ENCODE measurements around the gene CASR.

CASR gene

DNA sequence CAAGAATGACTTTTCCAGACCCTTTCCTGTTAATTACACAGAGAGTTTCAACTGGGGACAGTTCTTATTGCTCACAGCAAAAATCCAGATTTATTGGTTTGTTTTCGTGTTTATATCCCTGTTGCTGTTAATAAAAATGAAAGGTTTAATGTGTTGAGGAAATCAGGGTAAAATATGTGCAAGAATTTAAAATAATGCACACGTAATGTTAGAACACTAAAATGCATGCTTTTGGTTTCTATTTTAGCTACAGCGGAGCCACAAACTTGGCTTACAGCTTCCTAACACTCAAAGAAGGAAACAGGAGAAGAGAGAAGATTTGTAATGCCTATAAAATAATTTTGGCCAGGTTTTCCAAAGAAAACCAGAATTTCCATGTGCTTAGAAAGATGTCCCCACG lies 62.7 kb downstream of the CASR start:
- no peaks in the 10 kb centered on the region for H3K27me3 ChIP-seq (ENCODE audit: control insufficient read depth, insufficient read depth, low read length)
- H3K4me3 ChIP-seq (ENCODE audit: low read depth, low read length): no peak overlapping the region
- no peak overlapping the region for H3K9ac ChIP-seq (ENCODE audit: low read depth, low read length)
- no peaks in the 10 kb centered on the region for H3K9me3 ChIP-seq (ENCODE audit: control insufficient read depth, insufficient read depth, low read length)
- no peaks in the 10 kb centered on the region for H3K4me1 ChIP-seq (ENCODE audit: control insufficient read depth, insufficient read depth, low read length)
- no peaks in the 10 kb centered on the region for H3K36me3 ChIP-seq (ENCODE audit: control insufficient read depth, insufficient read depth, low read length)

DNA sequence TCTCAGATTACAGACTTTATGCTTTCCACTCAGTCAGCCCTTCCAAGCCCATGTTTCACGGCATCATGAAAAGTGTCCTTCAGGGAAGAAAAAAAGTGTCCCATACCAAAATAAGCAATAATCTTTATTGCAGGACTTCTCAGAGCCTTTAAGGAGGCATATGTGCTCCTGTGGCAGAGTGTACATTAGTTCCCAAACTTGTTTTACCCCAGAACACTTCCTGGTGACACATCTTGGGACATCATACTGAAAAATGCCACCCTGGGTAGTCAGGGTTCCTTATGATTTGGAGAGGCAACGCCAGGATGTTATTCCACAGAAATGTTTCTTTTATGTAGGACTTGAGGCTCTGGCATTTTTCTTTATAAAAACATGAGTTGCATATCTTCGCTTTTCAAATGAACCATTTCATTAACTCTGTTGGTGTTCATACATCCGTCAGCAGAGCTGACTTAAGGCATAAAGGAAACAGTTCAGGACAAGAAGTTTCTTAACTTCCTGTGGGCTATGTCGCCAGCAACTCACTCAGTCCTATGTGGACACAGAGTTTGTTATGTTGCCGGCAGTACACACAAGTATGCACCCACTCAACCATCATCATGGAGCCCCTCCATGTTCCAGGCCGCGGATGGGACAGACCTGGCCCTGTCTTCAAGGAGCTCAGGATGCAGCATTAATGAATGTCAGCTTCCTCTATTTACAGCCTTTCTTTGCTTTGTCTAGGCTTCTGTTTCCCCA lies 63.8 kb downstream of the CASR start:
- Histone ChIP-seq H3K27me3 (ENCODE audit: control insufficient read depth, insufficient read depth, low read length) (no peaks in the 10 kb centered on the region), H3K9ac (ENCODE audit: low read depth, low read length) (no peak overlapping the region), H3K4me1 (ENCODE audit: control insufficient read depth, insufficient read depth, low read length) (no peaks in the 10 kb centered on the region), H3K4me3 (ENCODE audit: low read depth, low read length) (no peak overlapping the region), H3K36me3 (ENCODE audit: control insufficient read depth, insufficient read depth, low read length) (no peaks in the 10 kb centered on the region), H3K9me3 (ENCODE audit: control insufficient read depth, insufficient read depth, low read length) (no peaks in the 10 kb centered on the region)

DNA sequence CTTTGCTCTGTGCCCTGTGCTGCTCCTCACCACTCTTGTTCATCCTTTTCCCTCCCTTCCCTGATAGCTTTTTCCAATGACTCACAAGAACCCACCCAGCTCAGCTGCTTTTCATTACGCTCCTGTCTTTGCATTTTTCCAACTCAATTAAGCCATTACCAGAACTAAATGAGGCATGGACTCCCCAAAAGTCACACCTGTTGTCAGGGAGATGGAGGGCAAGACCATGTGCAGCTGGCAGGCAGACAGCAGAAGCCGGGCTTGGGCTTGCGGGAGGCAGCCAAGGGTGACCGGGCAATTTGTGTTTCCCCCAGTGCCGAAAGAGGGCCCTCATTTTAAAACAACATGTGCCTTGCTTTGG lies 64.3 kb downstream of the CASR start:
- Histone ChIP-seq H3K36me3 (ENCODE audit: control insufficient read depth, insufficient read depth, low read length) (no peaks in the 10 kb centered on the region), H3K4me3 (ENCODE audit: low read depth, low read length) (no peak overlapping the region), H3K27me3 (ENCODE audit: control insufficient read depth, insufficient read depth, low read length) (no peaks in the 10 kb centered on the region), H3K4me1 (ENCODE audit: control insufficient read depth, insufficient read depth, low read length) (no peaks in the 10 kb centered on the region), H3K9me3 (ENCODE audit: control insufficient read depth, insufficient read depth, low read length) (no peaks in the 10 kb centered on the region), H3K9ac (ENCODE audit: low read depth, low read length) (no peak overlapping the region)

DNA sequence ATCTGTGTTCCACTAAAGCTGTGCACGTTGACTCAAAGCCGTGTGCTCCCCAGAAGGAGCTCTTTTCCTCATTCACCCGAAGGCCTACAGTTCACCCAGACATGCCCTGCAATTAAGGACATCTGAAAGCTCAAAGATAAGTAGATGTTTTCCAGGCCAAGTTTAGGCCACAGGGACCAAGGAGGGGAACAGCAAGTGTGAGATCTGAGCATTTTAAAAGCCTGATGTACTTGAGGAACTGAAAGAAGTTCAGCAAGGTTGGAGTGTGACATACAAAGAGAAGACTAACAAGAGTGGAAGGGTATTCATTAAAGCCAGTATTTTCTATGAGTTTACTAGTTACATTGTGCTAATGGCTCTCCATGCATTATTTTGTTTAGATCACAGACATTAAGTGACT lies 68.0 kb downstream of the CASR start:
- H3K36me3 ChIP-seq (ENCODE audit: control insufficient read depth, insufficient read depth, low read length): no peaks in the 10 kb centered on the region
- H3K9me3 ChIP-seq (ENCODE audit: control insufficient read depth, insufficient read depth, low read length): no peaks in the 10 kb centered on the region
- H3K9ac ChIP-seq (ENCODE audit: low read depth, low read length): no peak overlapping the region
- H3K27me3 ChIP-seq (ENCODE audit: control insufficient read depth, insufficient read depth, low read length): no peaks in the 10 kb centered on the region
- no peak overlapping the region for H3K4me3 ChIP-seq (ENCODE audit: low read depth, low read length)
- no peaks in the 10 kb centered on the region for H3K4me1 ChIP-seq (ENCODE audit: control insufficient read depth, insufficient read depth, low read length)

DNA sequence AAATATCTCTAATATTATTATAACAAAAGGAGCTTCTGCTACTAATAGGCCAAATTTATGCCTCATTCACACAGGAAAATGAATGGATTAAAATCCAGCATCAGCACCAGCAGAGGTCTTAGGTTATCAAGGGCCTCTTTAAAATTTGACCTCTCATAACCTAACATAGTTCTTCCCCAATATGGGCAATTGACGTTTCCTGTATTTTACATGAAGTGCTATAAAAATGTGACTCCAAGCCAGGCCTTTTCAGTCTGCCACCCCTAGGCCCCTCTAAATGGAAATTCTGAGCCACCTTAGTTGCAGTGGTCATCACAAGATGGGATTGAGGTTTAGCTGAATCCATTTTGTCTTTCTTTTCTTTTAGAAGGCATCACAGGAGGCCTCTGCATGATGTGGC lies 70.1 kb downstream of the CASR start:
- no peak overlapping the region for H3K9ac ChIP-seq (ENCODE audit: low read depth, low read length)
- no peaks in the 10 kb centered on the region for H3K9me3 ChIP-seq (ENCODE audit: control insufficient read depth, insufficient read depth, low read length)
- no peak overlapping the region for H3K4me3 ChIP-seq (ENCODE audit: low read depth, low read length)
- no peaks in the 10 kb centered on the region for H3K27me3 ChIP-seq (ENCODE audit: control insufficient read depth, insufficient read depth, low read length)
- no peaks in the 10 kb centered on the region for H3K4me1 ChIP-seq (ENCODE audit: control insufficient read depth, insufficient read depth, low read length)
- H3K36me3 ChIP-seq (ENCODE audit: control insufficient read depth, insufficient read depth, low read length): no peaks in the 10 kb centered on the region

DNA sequence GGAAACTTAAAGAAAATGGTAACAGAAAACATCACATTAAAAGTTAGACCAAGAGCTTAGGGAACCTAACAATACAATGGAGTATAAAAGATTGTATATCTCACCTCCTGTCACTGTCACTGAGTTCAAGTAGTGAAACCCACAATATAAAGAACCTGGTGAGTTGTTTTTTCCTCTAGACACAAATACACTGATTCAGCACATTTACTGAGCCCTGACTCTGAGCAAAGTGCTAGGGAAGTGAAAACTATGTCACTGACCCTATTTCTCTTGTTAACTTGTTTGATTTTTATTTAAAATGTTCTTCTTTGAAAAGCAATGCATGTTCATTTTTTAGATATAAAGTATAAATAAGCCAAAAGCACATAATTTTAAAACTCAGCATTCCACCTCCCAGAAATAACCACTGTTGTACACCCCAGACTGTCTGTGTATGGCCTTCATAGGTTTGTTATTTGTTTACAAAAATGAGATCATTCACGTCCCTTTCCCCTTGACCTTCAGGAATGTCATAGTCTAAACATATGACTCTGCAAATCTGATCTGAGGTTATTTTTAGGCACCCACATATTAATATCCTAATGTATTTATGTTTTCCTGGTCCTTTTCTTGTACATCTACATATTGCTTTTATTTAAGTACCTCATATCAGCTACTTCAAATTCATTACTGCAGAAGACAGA lies 72.4 kb downstream of the CASR start:
- no peak overlapping the region for H3K9ac ChIP-seq (ENCODE audit: low read depth, low read length)
- H3K4me1 ChIP-seq (ENCODE audit: control insufficient read depth, insufficient read depth, low read length): no peaks in the 10 kb centered on the region
- H3K27me3 ChIP-seq (ENCODE audit: control insufficient read depth, insufficient read depth, low read length): no peaks in the 10 kb centered on the region
- no peak overlapping the region for H3K4me3 ChIP-seq (ENCODE audit: low read depth, low read length)
- H3K9me3 ChIP-seq (ENCODE audit: control insufficient read depth, insufficient read depth, low read length): no peaks in the 10 kb centered on the region
- no peaks in the 10 kb centered on the region for H3K36me3 ChIP-seq (ENCODE audit: control insufficient read depth, insufficient read depth, low read length)

DNA sequence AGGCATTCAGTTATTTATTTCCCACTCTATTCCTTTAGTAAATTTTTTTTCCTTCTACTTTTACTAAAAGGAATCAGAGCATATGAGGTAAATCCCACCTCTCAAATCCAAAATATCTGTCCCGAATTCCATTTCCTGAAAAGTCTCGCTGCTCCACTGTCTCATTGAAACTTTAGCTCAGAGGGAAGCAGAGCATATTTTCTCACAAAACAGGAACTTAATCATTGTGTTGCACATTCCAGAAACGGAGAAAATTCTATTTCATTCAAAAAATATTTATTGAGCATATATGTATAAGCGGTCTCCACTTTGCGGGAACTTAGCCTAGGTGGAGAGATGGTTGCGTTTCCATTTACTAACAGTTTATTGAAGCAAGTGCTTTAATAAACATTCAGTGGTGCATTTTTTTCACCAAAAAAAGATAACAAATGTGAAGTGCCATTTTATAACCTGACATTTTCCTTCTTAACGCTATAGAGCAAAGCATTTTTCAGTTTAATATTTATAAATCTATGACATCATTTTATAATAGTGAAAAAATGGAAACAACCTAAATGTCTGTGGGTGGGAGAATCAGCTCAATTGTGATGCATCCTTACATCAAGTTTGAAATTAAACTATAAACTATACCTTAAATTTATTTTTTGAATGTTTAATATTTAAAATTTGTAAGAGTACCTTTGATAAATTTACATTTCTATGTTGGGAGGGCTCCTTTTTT lies 74.3 kb downstream of the CASR start:
- Histone ChIP-seq H3K4me1 (ENCODE audit: control insufficient read depth, insufficient read depth, low read length) (no peaks in the 10 kb centered on the region), H3K9ac (ENCODE audit: low read depth, low read length) (no peak overlapping the region), H3K27me3 (ENCODE audit: control insufficient read depth, insufficient read depth, low read length) (no peaks in the 10 kb centered on the region), H3K4me3 (ENCODE audit: low read depth, low read length) (no peak overlapping the region), H3K9me3 (ENCODE audit: control insufficient read depth, insufficient read depth, low read length) (no peaks in the 10 kb centered on the region), H3K36me3 (ENCODE audit: control insufficient read depth, insufficient read depth, low read length) (no peaks in the 10 kb centered on the region)

DNA sequence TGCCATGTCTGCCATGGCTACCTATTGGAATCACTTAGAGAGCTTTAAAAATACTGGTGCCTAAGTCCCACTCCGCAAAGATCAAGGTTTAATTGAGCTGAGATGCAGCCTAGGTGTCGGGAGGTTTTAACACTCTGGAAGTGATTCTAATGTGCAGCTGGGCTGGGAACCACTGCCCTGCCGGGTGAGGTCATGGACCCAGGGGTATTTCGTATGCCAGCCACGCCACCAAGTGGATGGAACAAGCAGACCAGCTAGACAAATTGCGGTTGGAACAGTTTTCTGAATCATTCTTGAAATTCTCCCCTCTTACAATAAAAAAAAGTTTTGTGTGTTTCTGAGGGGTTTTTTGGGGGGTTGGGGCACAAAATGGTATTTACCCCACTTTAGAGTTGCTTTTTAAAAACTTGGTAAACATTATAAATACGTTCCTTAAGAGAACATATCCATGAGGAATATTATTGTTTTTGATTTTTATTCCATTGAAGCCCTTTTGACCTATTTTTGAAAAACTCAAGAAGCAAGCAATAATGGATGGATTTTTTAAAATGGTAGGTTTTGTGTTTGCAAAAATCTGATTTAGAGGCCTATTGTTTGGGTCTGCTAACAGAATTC lies 75.4 kb downstream of the CASR start:
- Histone ChIP-seq H3K27me3 (ENCODE audit: control insufficient read depth, insufficient read depth, low read length) (no peaks in the 10 kb centered on the region), H3K4me3 (ENCODE audit: low read depth, low read length) (no peak overlapping the region), H3K36me3 (ENCODE audit: control insufficient read depth, insufficient read depth, low read length) (no peaks in the 10 kb centered on the region), H3K4me1 (ENCODE audit: control insufficient read depth, insufficient read depth, low read length) (no peaks in the 10 kb centered on the region), H3K9me3 (ENCODE audit: control insufficient read depth, insufficient read depth, low read length) (no peaks in the 10 kb centered on the region), H3K9ac (ENCODE audit: low read depth, low read length) (no peak overlapping the region)

DNA sequence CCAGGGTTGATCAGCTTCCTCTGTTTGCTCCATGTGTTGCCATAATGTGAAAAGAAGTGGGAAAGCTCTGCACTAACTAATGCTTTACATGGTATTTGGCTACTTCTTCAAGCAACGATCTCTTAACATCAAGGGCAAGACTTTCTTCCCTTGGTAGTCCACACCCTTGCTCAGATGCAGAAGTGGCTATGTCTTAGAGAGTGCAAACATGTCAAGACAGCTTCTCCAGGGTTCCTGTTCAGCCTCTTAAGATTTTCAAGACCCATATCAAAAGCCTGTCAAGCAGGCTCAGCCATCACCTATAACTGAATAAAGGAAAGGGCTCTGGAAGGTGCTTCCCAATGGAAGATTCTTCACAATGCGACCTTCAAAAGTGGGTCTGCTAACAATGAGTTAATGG lies 76.7 kb downstream of the CASR start:
- Histone ChIP-seq H3K4me1 (ENCODE audit: control insufficient read depth, insufficient read depth, low read length) (no peaks in the 10 kb centered on the region), H3K9me3 (ENCODE audit: control insufficient read depth, insufficient read depth, low read length) (no peaks in the 10 kb centered on the region), H3K4me3 (ENCODE audit: low read depth, low read length) (no peak overlapping the region), H3K27me3 (ENCODE audit: control insufficient read depth, insufficient read depth, low read length) (no peaks in the 10 kb centered on the region), H3K36me3 (ENCODE audit: control insufficient read depth, insufficient read depth, low read length) (no peaks in the 10 kb centered on the region), H3K9ac (ENCODE audit: low read depth, low read length) (no peak overlapping the region)

DNA sequence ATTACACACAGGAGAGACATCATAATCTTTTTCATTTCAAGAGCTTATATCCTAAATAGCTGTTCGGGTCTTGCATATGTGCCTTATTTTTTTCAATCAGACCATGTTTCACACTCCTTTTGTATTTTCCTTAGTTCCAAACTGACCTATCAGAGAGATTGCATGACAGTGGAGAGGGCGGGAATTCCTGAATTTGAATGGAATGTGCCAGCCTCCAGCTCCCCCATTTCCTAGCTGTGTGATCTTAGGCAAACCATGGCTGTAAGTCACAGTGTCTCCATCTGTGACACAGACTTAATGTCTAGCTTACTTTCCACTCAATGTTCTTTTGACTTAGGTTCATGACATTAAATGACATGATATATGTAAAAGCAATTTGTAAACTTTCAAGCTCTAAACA lies 79.6 kb downstream of the CASR start:
- H3K4me3 ChIP-seq (ENCODE audit: low read depth, low read length): no peak overlapping the region
- H3K9me3 ChIP-seq (ENCODE audit: control insufficient read depth, insufficient read depth, low read length): no peaks in the 10 kb centered on the region
- no peaks in the 10 kb centered on the region for H3K4me1 ChIP-seq (ENCODE audit: control insufficient read depth, insufficient read depth, low read length)
- no peak overlapping the region for H3K9ac ChIP-seq (ENCODE audit: low read depth, low read length)
- H3K27me3 ChIP-seq (ENCODE audit: control insufficient read depth, insufficient read depth, low read length): no peaks in the 10 kb centered on the region
- no peaks in the 10 kb centered on the region for H3K36me3 ChIP-seq (ENCODE audit: control insufficient read depth, insufficient read depth, low read length)

DNA sequence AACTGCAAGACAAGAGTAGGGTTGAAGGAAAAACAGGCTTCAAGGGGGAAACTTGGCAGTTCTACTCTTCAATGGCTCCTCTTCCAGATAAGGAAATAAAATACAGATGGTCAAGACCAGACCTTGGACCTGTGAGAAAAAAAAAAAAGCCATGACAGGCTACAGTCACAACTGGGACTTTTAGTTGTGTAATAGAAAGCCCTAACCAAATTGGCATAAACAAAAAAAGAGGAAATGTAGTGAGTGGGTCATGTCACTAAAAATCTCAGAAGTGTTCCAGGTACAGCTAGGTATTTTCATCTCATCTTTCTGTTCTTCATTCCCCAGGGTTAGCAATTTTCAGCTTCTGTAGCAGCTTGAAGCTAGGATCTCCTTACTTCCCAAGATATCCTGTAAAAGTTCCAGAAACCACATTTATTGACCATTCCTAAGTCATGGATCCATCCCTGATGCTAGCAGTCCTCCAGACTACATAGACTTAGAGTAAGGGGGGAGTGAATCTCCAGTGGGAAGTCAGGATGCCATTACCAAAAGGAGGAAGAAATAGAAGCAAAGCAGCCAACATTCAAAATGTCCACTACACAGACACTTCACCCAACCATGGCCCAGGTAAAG lies 80.6 kb downstream of the CASR start:
- Histone ChIP-seq H3K27me3 (ENCODE audit: control insufficient read depth, insufficient read depth, low read length) (no peaks in the 10 kb centered on the region), H3K4me3 (ENCODE audit: low read depth, low read length) (no peak overlapping the region), H3K9me3 (ENCODE audit: control insufficient read depth, insufficient read depth, low read length) (no peaks in the 10 kb centered on the region), H3K4me1 (ENCODE audit: control insufficient read depth, insufficient read depth, low read length) (no peaks in the 10 kb centered on the region), H3K9ac (ENCODE audit: low read depth, low read length) (no peak overlapping the region), H3K36me3 (ENCODE audit: control insufficient read depth, insufficient read depth, low read length) (no peaks in the 10 kb centered on the region)
